ENCODE results near the gene GSG1L.

GSG1L gene

DNA sequence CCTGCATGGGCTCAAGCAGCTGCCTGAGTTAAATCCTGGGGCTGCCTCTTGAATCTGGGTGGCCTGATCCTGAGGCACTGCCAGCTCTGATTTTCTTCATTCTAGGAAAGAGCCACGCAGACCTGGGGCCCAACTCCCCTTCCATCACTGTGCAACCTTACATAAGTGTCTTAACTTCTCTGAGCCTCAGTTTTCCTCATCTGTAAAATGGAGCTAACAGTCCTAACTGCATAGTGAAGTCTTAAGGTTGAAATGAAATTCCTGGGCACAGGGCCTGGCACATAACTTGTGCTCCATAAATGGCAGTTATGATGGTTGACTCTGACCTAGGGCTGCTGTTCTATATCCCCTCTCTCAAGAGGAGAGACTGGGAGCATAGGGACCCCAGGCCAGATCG lies 236.6 kb downstream of the GSG1L start:
- no peak for DNase-seq (ENCODE audit: low read depth)
- H3K4me3 ChIP-seq (ENCODE audit: low read depth, low read length): no peak overlapping the region
- TF ChIP-seq MAX (IDR thresholded peaks at IDR 0.05; ENCODE audit: low read depth, low read length): no peak
- TF ChIP-seq POLR2A (IDR thresholded peaks at IDR 0.05; ENCODE audit: extremely low read depth, insufficient read length): no peak
- no peak for TF ChIP-seq MYC (IDR thresholded peaks at IDR 0.05; ENCODE audit: low read depth, low read length)
- TF ChIP-seq CTCF (IDR thresholded peaks at IDR 0.05; ENCODE audit: low read depth, low read length): no peak

DNA sequence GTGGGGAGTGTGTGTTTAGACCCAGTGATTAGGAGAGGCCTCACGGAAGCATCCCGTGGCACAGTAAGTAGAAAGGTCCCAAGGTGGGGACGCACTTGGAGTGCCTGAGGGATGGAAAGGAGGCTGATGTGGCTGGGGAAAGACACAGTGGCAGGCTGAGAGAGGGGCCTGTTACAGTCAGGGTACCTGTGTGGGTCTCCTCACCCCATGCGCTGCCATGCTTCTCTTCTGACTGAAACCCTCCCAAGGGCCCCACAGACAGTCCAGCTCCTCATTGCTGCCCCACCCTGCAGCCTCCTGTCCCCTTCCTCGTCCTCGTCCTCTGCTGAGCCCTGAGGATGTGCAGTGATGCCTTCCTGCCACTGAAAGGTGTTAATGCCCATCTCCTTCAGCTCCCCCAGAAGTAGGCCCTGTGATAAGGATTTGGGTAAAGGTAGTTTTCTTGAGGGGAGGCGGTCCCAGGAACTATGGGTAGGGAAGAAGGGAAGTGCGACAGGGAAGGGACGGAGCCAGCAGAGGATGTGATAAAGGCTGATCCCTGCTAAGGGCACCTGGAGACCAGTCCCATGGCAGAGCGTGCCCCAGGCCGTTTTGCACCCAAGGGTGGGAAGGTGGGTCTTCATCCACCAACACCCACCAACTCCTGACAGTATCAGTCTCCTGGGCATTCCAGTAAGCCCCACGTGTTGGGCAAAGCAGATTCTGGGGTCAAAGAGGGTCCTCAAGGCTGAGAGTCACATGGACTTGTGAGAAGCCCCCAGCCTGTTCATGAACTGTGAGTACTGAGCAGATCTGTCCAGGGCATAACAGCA lies 237.2 kb downstream of the GSG1L start:
- no peak for DNase-seq (ENCODE audit: low read depth)
- TF ChIP-seq POLR2A (IDR thresholded peaks at IDR 0.05; ENCODE audit: extremely low read depth, insufficient read length) (no peak), CTCF (IDR thresholded peaks at IDR 0.05; ENCODE audit: low read depth, low read length) (no peak), MAX (IDR thresholded peaks at IDR 0.05; ENCODE audit: low read depth, low read length) (no peak), MYC (IDR thresholded peaks at IDR 0.05; ENCODE audit: low read depth, low read length) (no peak)
- H3K4me3 ChIP-seq (ENCODE audit: low read depth, low read length): no peak overlapping the region

DNA sequence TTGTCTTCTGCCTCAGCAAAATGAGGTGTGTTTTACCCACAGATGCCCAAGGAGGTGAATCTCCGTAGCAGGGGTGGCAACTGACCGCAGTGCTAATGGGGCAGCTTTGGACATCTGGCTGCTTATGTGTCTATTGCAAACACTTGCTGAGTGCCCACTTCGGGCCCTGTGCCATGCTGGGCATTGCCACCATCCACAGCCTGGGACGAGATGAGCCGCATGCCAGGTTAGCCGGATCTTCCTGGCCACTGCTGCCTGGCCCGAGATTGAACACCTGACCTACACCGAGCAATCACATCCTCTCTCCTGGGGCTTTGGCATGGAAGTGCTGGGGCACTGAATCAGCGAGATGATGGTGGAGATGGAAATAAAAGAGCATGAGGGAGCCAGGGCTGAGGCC lies 238.7 kb downstream of the GSG1L start:
- TF ChIP-seq POLR2A (IDR thresholded peaks at IDR 0.05; ENCODE audit: extremely low read depth, insufficient read length) (no peak), CTCF (IDR thresholded peaks at IDR 0.05; ENCODE audit: low read depth, low read length) (no peak), MAX (IDR thresholded peaks at IDR 0.05; ENCODE audit: low read depth, low read length) (no peak), MYC (IDR thresholded peaks at IDR 0.05; ENCODE audit: low read depth, low read length) (no peak)
- H3K4me3 ChIP-seq (ENCODE audit: low read depth, low read length): no peak overlapping the region
- DNase-seq (ENCODE audit: low read depth): no peak

GRCh38 chr16:27824006-27824405 lies 239.5 kb downstream of the GSG1L start:
- H3K4me3 ChIP-seq (ENCODE audit: low read depth, low read length): no peak overlapping the region
- no peak for TF ChIP-seq CTCF (IDR thresholded peaks at IDR 0.05; ENCODE audit: low read depth, low read length)
- DNase-seq (ENCODE audit: low read depth): no peak

- TF ChIP-seq POLR2A (IDR thresholded peaks at IDR 0.05; ENCODE audit: extremely low read depth, insufficient read length) (no peak), MAX (IDR thresholded peaks at IDR 0.05; ENCODE audit: low read depth, low read length) (no peak), MYC (IDR thresholded peaks at IDR 0.05; ENCODE audit: low read depth, low read length) (no peak), CTCF (IDR thresholded peaks at IDR 0.05; ENCODE audit: low read depth, low read length) (no peak)
- H3K4me3 ChIP-seq (ENCODE audit: low read depth, low read length): no peak overlapping the region
- no peak for DNase-seq (ENCODE audit: low read depth)
These were observed 240.1 kb downstream of the GSG1L start for GRCh38 chr16:27823421-27823820.

DNA sequence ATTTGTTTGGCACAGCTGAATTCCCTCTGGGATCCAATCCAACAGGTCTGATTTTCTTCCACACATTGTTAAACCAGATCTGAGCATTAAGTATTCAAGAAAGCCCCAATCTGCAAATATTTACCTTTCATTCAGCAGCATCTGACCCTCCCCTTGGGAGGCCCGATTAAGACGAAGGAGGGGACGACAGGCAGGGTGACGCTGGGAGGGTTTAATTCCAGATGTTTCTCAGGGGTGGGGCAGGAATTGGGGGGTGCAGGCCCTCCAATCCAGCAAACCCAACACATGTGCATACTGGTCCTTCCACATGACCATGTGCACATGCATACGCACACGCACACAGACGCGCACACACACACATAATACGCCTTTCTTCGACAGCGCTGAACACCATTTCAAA lies 240.5 kb downstream of the GSG1L start:
- DNase-seq (ENCODE audit: low read depth): no peak
- TF ChIP-seq MAX (IDR thresholded peaks at IDR 0.05; ENCODE audit: low read depth, low read length) (no peak), POLR2A (IDR thresholded peaks at IDR 0.05; ENCODE audit: extremely low read depth, insufficient read length) (no peak), MYC (IDR thresholded peaks at IDR 0.05; ENCODE audit: low read depth, low read length) (no peak), CTCF (IDR thresholded peaks at IDR 0.05; ENCODE audit: low read depth, low read length) (no peak)
- no peak overlapping the region for H3K4me3 ChIP-seq (ENCODE audit: low read depth, low read length)

Data from NB4 (cell line).